Right atrium auricular region (tissue), 2 donors: ENCODE measurements around the gene CMTM8. TPM values are rescaled to one million over a fixed set of nuclear protein-coding genes. Genes with fewer than 3 reads are reported as not detected.
"Not testable (repeated sequence)": the region's sequence is repeated elsewhere in the genome, so short reads cannot be mapped to it uniquely, and the experiment has no call there.

Source experiments
- DNase-seq: peaks from one replicate; pipeline ENCODE4 v3.0.0-alpha.2; 2019; ENCODE audit warnings: low spot score
- H3K27ac ChIP-seq, 2 donors: fragments of 200-600 bp; sonication (generic); 1 replicate in 1 of 2; 2 replicates in 1 of 2; pipeline ENCODE4 v1.5.1; 2016 to 2019
- H3K27me3 ChIP-seq, 2 donors: fragments of 200-600 bp; sonication (generic); one replicate each; pipeline versions ENCODE4 v1.5.1 to v1.6.0; 2017 to 2019
- H3K36me3 ChIP-seq: fragments of 200-600 bp; sonication (generic); one replicate; pipeline ENCODE4 v1.5.1; 2016
- H3K4me1 ChIP-seq, 2 donors: fragments of 200-600 bp; sonication (generic); one replicate each; pipeline versions ENCODE4 v1.5.1 to v1.6.0; 2017 to 2019
- H3K4me3 ChIP-seq, 2 donors: fragments of 200-600 bp; sonication (generic); 1 replicate in 1 of 2; 2 replicates in 1 of 2; pipeline ENCODE4 v1.5.1; 2017 to 2019; ENCODE audit warnings: mild to moderate bottlenecking in 1 of 2, moderate library complexity in 1 of 2
- H3K9me3 ChIP-seq, 2 donors: fragments of 200-600 bp; sonication (generic); one replicate each; pipeline ENCODE4 v1.5.1; 2019
- total RNA-seq, 2 donors: library from RNA; depleted of rRNA; stranded (reverse); fragments of >200 nt; gene quantifications; one replicate each; pipeline ENCODE4 v1.1.0, GENCODE V29; 2016
- TF ChIP-seq, protein P1 (sequence below), 2 donors: fragments of 200-600 bp; sonication (generic); IDR thresholded peaks; one replicate each; pipeline ENCODE4 v1.5.1; 2019; ENCODE audit warnings: antibody characterized with exemption in 2 of 2

The CMTM8 gene
- total RNA-seq, 2 donors from 2014 or later, result 3.1 to 7.1 TPM

DNA sequence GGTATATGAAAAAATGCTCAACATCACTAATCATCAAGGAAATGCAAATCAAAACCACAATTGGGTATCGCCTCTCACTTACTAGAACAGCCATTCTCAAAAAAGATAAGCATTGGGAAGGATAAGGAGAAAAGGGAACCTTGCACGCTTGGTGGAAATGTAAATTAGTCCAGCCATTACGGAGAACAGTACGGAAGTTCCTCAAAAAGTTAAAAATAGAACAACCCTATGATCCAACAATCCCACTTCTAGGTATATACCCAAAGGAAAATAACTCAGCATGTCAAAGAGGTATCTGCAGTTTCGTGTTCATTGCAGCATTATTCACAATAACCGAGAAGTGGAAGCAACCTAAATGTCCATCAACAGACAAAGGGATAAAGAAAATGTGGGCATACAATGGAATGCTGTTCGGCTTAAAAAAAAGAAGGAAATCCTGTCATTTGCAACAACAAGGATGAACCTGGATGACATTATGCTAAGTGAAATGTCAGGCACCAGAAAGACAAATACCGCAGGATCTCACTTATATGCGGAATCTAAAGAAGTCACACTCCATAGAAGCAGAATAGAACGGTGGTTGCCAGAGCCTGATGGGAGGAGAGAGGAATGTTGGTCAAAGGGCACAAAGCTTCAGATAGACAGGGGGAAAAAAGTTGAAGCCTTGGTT is 141.5 kb downstream of the CMTM8 start:
- Histone ChIP-seq H3K27ac (no peak overlapping the region), H3K27me3 (no peaks in the 10 kb centered on the region), H3K9me3 (no peaks in the 10 kb centered on the region), H3K4me1 (no peaks in the 10 kb centered on the region), H3K36me3 (no peaks in the 10 kb centered on the region), H3K4me3 (no peak overlapping the region)
- TF ChIP-seq, protein P1, sequence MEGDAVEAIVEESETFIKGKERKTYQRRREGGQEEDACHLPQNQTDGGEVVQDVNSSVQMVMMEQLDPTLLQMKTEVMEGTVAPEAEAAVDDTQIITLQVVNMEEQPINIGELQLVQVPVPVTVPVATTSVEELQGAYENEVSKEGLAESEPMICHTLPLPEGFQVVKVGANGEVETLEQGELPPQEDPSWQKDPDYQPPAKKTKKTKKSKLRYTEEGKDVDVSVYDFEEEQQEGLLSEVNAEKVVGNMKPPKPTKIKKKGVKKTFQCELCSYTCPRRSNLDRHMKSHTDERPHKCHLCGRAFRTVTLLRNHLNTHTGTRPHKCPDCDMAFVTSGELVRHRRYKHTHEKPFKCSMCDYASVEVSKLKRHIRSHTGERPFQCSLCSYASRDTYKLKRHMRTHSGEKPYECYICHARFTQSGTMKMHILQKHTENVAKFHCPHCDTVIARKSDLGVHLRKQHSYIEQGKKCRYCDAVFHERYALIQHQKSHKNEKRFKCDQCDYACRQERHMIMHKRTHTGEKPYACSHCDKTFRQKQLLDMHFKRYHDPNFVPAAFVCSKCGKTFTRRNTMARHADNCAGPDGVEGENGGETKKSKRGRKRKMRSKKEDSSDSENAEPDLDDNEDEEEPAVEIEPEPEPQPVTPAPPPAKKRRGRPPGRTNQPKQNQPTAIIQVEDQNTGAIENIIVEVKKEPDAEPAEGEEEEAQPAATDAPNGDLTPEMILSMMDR (IDR thresholded peaks at IDR 0.05), result no peak
- DNase-seq, result no peak

DNA sequence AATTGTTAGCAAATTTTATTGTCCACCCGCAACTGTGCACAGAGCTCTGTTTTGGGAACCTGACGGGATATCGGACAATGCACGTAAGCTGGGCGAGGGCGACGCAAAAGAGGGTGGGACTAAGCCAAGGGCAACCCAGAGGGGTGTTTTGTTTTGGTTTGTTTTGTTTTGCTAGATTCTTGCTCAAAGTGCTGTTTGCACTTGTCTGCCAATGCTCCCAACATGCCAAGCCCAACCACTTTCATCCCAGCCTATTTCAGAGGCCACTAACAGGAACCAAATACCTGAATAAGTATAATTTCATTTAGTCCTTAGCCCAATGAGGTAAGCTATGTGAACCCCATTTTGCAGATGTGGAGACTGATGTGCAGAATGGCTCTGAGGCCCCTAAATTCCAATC is 143.4 kb downstream of the CMTM8 start:
- no peak for DNase-seq
- no peaks in the 10 kb centered on the region for H3K4me1 ChIP-seq
- H3K9me3 ChIP-seq, result no peaks in the 10 kb centered on the region
- no peaks in the 10 kb centered on the region for H3K27me3 ChIP-seq
- H3K4me3 ChIP-seq, result no peak overlapping the region
- no peak overlapping the region for H3K27ac ChIP-seq
- no peaks in the 10 kb centered on the region for H3K36me3 ChIP-seq
- TF ChIP-seq, protein P1 (IDR thresholded peaks at IDR 0.05), result no peak

DNA sequence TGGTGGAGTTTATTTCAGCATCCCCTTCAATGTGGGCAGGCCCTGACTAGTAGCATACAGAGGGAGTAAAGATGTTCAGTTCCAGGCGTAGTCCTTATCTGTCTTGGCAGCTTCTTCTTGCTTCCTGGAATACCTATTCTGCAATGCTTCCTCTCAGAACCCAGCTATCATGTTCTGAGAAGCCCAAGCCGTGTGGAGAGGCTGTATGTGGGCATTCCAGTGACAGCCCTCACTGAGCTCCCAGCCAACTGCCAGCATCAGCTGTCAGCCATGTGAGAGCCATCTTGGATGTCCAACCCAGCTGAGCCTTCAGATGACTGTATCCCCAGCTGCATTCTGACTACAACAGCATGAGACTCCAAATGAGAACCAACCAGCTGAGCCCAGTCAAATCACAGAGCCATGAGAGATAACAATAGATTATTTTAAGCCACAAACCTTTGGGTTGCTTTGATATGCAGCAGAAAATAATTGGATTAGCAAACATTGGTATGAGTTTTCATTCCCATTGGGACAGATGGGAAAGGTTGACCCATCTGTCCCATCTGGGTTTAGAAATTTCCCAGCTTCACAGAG is 144.7 kb downstream of the CMTM8 start:
- no peak overlapping the region for H3K27ac ChIP-seq
- H3K9me3 ChIP-seq, result no peaks in the 10 kb centered on the region
- no peaks in the 10 kb centered on the region for H3K4me1 ChIP-seq
- no peak for DNase-seq
- no peak overlapping the region for H3K4me3 ChIP-seq
- H3K36me3 ChIP-seq, result no peaks in the 10 kb centered on the region
- TF ChIP-seq, protein P1 (IDR thresholded peaks at IDR 0.05), result no peak
- H3K27me3 ChIP-seq, result no peaks in the 10 kb centered on the region

DNA sequence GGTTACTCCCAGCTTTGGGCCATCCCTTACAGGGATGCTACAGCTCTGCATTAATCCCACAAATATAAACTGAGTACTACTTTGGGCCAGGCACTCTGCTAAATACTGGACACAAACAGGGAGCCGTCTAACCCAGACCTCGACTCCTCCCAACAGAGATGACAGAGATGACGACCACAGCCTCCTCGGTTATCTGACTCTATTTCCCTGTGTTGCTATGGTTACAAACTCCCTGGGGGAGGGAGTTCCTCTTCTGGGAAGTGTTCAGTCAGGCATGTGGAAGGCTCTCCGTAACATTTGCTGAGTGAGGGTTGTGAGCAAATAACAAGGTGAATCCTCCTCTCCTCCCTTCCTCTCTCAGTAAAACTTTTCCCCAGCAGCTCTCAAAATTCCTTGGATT is 146.5 kb downstream of the CMTM8 start:
- Histone ChIP-seq H3K4me3 (no peak overlapping the region), H3K36me3 (no peaks in the 10 kb centered on the region), H3K9me3 (no peaks in the 10 kb centered on the region), H3K4me1 (no peaks in the 10 kb centered on the region), H3K27ac (no peak overlapping the region), H3K27me3 (no peaks in the 10 kb centered on the region)
- TF ChIP-seq, protein P1 (IDR thresholded peaks at IDR 0.05), result no peak
- peak; percentile 69 for DNase-seq

DNA sequence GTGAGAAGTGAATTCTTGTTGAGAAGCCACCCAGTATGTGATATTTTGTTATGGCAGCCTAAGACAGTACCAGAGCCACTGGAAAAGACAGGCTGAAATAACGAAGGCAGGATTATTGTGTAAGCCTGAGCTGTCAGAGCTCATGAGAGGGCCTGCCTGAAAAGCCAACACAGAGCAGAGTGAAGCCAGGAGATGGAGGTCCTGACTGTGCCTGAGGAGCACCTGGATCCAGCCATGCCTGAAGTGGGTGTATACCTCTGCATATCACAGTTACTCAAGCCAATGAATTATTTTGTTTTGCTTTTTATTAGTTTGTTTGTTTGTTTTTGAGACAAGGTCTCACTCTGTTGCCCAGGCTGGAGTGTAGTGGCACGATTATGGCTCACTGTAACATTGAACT is 149.0 kb downstream of the CMTM8 start:
- Histone ChIP-seq H3K9me3 (no peaks in the 10 kb centered on the region), H3K4me3 (no peak overlapping the region), H3K27me3 (no peaks in the 10 kb centered on the region), H3K36me3 (no peaks in the 10 kb centered on the region), H3K4me1 (peaks cover 0 to 8% of the 10 kb centered on the region in 2 donors), H3K27ac (no peak overlapping the region)
- TF ChIP-seq, protein P1 (IDR thresholded peaks at IDR 0.05), result no peak
- no peak for DNase-seq

DNA sequence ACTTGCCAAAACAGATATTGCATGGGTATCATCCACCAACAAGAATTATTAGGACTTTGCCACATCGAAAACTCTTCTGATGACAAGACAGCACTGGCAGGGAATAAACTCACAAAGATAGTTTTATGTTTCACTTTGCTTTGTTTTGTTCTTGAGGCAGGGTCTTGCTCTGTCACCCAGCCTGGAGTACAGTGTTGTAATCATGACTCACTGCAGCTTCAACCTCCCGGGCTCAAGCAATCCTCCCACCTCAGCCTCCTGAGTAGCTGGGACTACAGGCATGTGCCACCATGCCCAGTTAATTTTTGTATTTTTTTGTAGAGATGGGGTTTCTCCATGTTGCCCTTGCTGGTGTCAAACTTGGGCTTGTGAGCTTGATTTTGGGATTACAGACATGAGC is 151.1 kb downstream of the CMTM8 start:
- not testable (repeated sequence) for DNase-seq, H3K36me3 ChIP-seq, H3K4me3 ChIP-seq, H3K27me3 ChIP-seq, H3K27ac ChIP-seq, H3K9me3 ChIP-seq
- peaks cover 0 to 13% of the 10 kb centered on the region in 2 donors for H3K4me1 ChIP-seq
